ENCODE results near the gene SLX4IP.

SLX4IP gene

GRCh38 chr20:10524034-10524476, 89.0 kb downstream of the SLX4IP start:
- DNase-seq = no peak

GRCh38 chr20:10524643-10525042, 89.5 kb downstream of the SLX4IP start:
- DNase-seq = no peak

GRCh38 chr20:10527781-10528180, 92.7 kb downstream of the SLX4IP start:
- peak; percentile 17 for DNase-seq

GRCh38 chr20:10530883-10531282, 95.8 kb downstream of the SLX4IP start:
- DNase-seq = no peak

GRCh38 chr20:10531848-10532247, 96.7 kb downstream of the SLX4IP start:
- DNase-seq = no peak

GRCh38 chr20:10532361-10532760, 97.3 kb downstream of the SLX4IP start:
- DNase-seq = no peak

GRCh38 chr20:10536531-10536930, 101.4 kb downstream of the SLX4IP start:
- peak; percentile 37 for DNase-seq

GRCh38 chr20:10537850-10538480, 102.9 kb downstream of the SLX4IP start:
- DNase-seq = no peak

- no peak for DNase-seq
These were observed 103.7 kb downstream of the SLX4IP start for GRCh38 chr20:10538768-10539167.

- no peak for DNase-seq
These were observed 104.9 kb downstream of the SLX4IP start for GRCh38 chr20:10539818-10540553.

- DNase-seq = no peak
These were observed 105.8 kb downstream of the SLX4IP start for GRCh38 chr20:10540636-10541493.

GRCh38 chr20:10541668-10542411, 106.7 kb downstream of the SLX4IP start:
- DNase-seq = peak; percentile 6

- DNase-seq = no peak
These were observed 107.3 kb downstream of the SLX4IP start for GRCh38 chr20:10542442-10542841.

- DNase-seq = no peak
These were observed 108.4 kb downstream of the SLX4IP start for GRCh38 chr20:10543480-10543879.

- DNase-seq = no peak
These were observed 112.4 kb downstream of the SLX4IP start for GRCh38 chr20:10547276-10548114.

GRCh38 chr20:10549511-10549910, 114.4 kb downstream of the SLX4IP start:
- no peak for DNase-seq

- DNase-seq = no peak
These were observed 115.4 kb downstream of the SLX4IP start for GRCh38 chr20:10550204-10551118.

- DNase-seq = peak; percentile 63
These were observed 116.9 kb downstream of the SLX4IP start for GRCh38 chr20:10551732-10552724.

- DNase-seq = peak; percentile 76
These were observed 118.3 kb downstream of the SLX4IP start for GRCh38 chr20:10553326-10553984.
